ENCODE data around the gene YBX2.

The YBX2 gene

GRCh38 chr17:7295230-7296180 lies 1.1 kb upstream of the YBX2 start:
- Histone ChIP-seq H3K27me3 (replicated peaks; ENCODE audit: control insufficient read depth, insufficient read depth, low read length) (peaks cover 2% of the 10 kb centered on the region; the same call in 1 of the 2 replicates), H3K36me3 (ENCODE audit: control insufficient read depth, insufficient read depth, low read length) (no peaks in the 10 kb centered on the region), H3K4me3 (replicated peaks; ENCODE audit: low read depth, low read length) (no peak overlapping the region; the same call in 1 of the 2 replicates)
- TF ChIP-seq, protein P1, sequence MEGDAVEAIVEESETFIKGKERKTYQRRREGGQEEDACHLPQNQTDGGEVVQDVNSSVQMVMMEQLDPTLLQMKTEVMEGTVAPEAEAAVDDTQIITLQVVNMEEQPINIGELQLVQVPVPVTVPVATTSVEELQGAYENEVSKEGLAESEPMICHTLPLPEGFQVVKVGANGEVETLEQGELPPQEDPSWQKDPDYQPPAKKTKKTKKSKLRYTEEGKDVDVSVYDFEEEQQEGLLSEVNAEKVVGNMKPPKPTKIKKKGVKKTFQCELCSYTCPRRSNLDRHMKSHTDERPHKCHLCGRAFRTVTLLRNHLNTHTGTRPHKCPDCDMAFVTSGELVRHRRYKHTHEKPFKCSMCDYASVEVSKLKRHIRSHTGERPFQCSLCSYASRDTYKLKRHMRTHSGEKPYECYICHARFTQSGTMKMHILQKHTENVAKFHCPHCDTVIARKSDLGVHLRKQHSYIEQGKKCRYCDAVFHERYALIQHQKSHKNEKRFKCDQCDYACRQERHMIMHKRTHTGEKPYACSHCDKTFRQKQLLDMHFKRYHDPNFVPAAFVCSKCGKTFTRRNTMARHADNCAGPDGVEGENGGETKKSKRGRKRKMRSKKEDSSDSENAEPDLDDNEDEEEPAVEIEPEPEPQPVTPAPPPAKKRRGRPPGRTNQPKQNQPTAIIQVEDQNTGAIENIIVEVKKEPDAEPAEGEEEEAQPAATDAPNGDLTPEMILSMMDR (IDR thresholded peaks at IDR 0.05; ENCODE audit: insufficient read depth, low read length, poor library complexity, severe bottlenecking) = no peak
- no peak for DNase-seq (ENCODE audit: extremely low read depth, insufficient read length)

DNA sequence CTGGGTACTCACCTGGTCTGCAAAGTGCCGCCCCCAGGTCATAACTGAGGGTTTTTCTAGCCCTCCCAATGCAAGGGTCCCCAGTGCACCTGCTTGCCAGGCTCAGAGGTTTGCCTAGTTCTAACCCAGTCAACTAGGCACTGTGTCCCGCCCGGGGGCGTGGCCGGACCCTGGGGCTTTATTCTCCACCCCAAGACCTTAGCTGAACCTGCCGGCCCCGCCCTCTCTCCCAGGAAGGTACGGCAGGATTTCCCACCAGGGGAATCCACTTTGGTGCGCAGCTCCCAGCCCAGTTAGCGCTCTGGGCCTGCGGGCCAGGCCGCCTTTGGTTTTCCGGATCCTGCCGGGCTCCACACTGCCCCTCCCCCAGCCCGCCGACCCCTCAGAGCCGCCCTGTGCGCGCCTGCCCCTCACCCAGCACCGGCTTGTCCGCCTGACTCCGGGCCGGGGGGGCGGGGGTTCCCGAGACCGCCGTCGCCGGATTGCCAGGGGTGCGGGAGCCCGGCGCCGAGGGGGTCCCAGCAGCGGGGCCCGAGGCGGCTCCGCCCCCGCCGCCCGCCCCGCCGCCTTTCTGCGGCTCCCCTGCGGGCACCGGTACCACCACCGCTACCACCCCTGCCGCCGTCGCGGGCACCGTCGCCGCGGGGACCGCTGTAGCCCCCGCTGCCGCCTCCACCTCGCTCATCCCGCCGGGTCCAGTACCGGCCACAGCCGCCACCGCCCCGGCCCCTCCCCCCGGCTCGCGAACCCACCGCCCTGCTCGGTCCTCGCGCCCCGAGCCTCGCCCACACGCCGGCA lies 424 bp downstream of the YBX2 start:
- Histone ChIP-seq H3K36me3 (ENCODE audit: control insufficient read depth, insufficient read depth, low read length) (no peaks in the 10 kb centered on the region), H3K27me3 (replicated peaks; ENCODE audit: control insufficient read depth, insufficient read depth, low read length) (peaks cover 2% of the 10 kb centered on the region; the same call in 1 of the 2 replicates), H3K4me3 (replicated peaks; ENCODE audit: low read depth, low read length) (no peak overlapping the region)
- TF ChIP-seq, protein P1 (IDR thresholded peaks at IDR 0.05; ENCODE audit: insufficient read depth, low read length, poor library complexity, severe bottlenecking) = no peak
- DNase-seq (ENCODE audit: extremely low read depth, insufficient read length) = no peak

DNA sequence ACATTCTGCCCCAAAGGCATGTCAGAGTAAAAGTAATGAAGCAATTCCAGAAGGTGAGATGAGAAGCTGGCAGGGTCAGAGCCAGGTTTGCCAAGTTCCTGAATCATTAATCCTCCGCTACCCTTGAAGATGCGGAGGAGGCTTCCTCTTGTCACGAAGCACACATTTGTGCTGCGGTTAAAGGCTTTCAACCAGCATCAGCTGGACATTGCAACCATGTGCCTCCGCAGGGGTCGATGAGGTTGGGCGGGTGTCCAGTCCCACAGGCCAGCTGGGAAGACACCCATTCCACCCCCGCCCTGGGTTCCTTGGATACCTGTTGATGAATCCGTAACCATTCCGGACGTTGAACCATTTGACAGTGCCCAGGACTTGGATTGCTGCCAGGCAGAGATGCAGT lies 1.3 kb downstream of the YBX2 start:
- DNase-seq (ENCODE audit: extremely low read depth, insufficient read length) = no peak
- Histone ChIP-seq H3K4me3 (replicated peaks; ENCODE audit: low read depth, low read length) (no peak overlapping the region), H3K27me3 (replicated peaks; ENCODE audit: control insufficient read depth, insufficient read depth, low read length) (peaks cover 2% of the 10 kb centered on the region; the same call in 1 of the 2 replicates), H3K36me3 (ENCODE audit: control insufficient read depth, insufficient read depth, low read length) (no peaks in the 10 kb centered on the region)
- TF ChIP-seq, protein P1 (IDR thresholded peaks at IDR 0.05; ENCODE audit: insufficient read depth, low read length, poor library complexity, severe bottlenecking) = no peak

- TF ChIP-seq, protein P1 (IDR thresholded peaks at IDR 0.05; ENCODE audit: insufficient read depth, low read length, poor library complexity, severe bottlenecking) = no peak
- peaks cover 2% of the 10 kb centered on the region; the same call in 1 of the 2 replicates for H3K27me3 ChIP-seq (replicated peaks; ENCODE audit: control insufficient read depth, insufficient read depth, low read length)
- DNase-seq (ENCODE audit: extremely low read depth, insufficient read length) = no peak
- no peaks in the 10 kb centered on the region for H3K36me3 ChIP-seq (ENCODE audit: control insufficient read depth, insufficient read depth, low read length)
- no peak overlapping the region for H3K4me3 ChIP-seq (replicated peaks; ENCODE audit: low read depth, low read length)
Measured at GRCh38 chr17:7292729-7293128, 1.7 kb downstream of the YBX2 start.

- TF ChIP-seq, protein P1 (IDR thresholded peaks at IDR 0.05; ENCODE audit: insufficient read depth, low read length, poor library complexity, severe bottlenecking) = no peak
- no peaks in the 10 kb centered on the region for H3K36me3 ChIP-seq (ENCODE audit: control insufficient read depth, insufficient read depth, low read length)
- no peak for DNase-seq (ENCODE audit: extremely low read depth, insufficient read length)
- H3K4me3 ChIP-seq (replicated peaks; ENCODE audit: low read depth, low read length) = no peak overlapping the region
- peaks cover 2% of the 10 kb centered on the region; the same call in 1 of the 2 replicates for H3K27me3 ChIP-seq (replicated peaks; ENCODE audit: control insufficient read depth, insufficient read depth, low read length)
Measured at GRCh38 chr17:7292194-7292593, 2.2 kb downstream of the YBX2 start.
